ENCODE data around the gene RPL4. TPM values are rescaled to one million over a fixed set of nuclear protein-coding genes. Genes with fewer than 3 reads are reported as not detected.
A peak's percentile ranks its signal among the peaks of the same experiment; 100 is the strongest.

The RPL4 gene
- total and polyA plus RNA-seq, 8 donors = 1,130 to 2,134 (median 1,557) TPM

DNA sequence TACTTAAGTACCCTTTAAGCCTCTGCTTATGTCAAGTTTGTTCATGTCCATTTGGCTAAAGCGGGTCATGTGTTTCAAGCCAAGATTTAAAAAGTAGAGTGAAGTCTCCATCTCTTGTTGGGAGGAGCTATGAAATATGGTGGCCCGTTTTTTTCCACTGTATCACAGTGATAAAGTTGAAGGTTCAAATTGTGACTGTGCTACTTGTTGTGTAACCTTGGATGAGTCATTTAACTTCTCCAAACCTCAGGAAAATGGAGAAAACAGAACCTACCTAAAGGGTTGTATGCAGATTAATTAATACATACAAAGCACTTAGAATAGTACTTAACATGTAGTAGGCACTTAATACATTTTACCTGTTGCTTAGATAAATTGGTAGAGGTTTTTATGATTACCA is 50.5 kb downstream of the RPL4 start:
- no peak overlapping the region for H3K27ac ChIP-seq
- H3K4me3 ChIP-seq = no peak overlapping the region
- intact Hi-C loops (cut with DNase I) = no loop called here
- no peaks in the 10 kb centered on the region for H3K4me1 ChIP-seq
- ATAC-seq = no peak
- FAIRE-seq = no peak
- TF ChIP-seq, protein P1, sequence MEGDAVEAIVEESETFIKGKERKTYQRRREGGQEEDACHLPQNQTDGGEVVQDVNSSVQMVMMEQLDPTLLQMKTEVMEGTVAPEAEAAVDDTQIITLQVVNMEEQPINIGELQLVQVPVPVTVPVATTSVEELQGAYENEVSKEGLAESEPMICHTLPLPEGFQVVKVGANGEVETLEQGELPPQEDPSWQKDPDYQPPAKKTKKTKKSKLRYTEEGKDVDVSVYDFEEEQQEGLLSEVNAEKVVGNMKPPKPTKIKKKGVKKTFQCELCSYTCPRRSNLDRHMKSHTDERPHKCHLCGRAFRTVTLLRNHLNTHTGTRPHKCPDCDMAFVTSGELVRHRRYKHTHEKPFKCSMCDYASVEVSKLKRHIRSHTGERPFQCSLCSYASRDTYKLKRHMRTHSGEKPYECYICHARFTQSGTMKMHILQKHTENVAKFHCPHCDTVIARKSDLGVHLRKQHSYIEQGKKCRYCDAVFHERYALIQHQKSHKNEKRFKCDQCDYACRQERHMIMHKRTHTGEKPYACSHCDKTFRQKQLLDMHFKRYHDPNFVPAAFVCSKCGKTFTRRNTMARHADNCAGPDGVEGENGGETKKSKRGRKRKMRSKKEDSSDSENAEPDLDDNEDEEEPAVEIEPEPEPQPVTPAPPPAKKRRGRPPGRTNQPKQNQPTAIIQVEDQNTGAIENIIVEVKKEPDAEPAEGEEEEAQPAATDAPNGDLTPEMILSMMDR (IDR thresholded peaks at IDR 0.05) = no peak
- H3K9me3 ChIP-seq = no peaks in the 10 kb centered on the region
- H3K27me3 ChIP-seq = no peaks in the 10 kb centered on the region
- no peak for DNase-seq
- WGBS, 2 donors = 81 to 90% methylated on average over 2 of the region's 2 CpGs
- H3K36me3 ChIP-seq = no peaks in the 10 kb centered on the region

DNA sequence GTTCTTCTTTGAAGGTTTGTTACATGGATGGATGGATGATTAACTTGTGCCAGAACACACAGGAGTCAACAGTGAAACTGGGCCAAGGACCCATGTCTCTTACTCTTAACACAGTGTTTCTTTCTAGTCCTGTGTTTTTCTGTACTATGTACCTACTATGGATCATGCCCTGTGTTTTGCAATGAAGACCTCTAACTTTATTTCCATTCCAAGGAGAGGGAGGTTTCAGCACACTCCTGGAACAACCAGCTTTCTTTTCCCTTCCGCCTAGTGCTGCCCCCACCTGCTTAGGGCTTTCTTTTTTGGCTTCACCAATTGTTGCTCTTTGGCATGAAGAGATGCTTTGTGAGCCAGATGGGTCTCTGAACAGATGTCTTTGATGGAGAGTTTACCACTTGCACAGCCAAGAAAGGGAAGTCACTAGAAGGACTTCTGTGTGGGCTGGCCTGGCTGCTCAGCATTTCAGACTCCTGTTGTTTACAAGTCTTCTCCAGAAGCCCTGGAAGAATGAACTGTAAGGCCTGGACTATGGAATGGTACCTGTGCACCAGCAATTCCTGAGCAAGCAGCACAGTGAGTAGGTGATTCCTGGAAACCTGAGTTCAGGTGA is 51.6 kb downstream of the RPL4 start:
- H3K36me3 ChIP-seq = no peaks in the 10 kb centered on the region
- intact Hi-C loops (cut with DNase I) = no loop called here
- ATAC-seq = peak in 1 of 4 donors; percentile 19
- TF ChIP-seq, protein P1 (IDR thresholded peaks at IDR 0.05) = no peak
- DNase-seq = no peak
- H3K27me3 ChIP-seq = no peaks in the 10 kb centered on the region
- no peak overlapping the region for H3K27ac ChIP-seq
- H3K4me1 ChIP-seq = no peaks in the 10 kb centered on the region
- WGBS, 2 donors = 82 to 93% methylated on average over 1 of the region's 1 CpG
- no peak for FAIRE-seq
- no peak overlapping the region for H3K4me3 ChIP-seq
- no peaks in the 10 kb centered on the region for H3K9me3 ChIP-seq

DNA sequence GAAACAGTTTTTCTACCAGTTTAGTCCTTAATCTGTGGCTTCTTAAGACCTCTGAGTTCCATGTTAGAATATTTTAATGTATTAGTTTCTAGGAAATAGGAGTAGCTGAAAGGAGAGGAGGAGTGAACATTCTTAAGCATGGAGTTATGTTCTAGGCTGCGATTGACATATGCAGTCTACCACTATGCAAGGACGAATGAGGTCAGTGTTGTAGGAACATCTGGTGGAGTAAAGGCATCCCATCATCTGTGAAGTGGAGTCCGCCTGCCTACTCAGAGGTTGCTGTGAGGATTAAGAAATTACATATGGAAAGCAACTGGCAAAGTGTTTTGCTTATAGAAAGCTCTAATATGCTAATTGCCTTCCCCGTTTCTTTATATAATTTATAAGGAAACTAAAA is 52.2 kb downstream of the RPL4 start:
- Histone ChIP-seq H3K36me3 (no peaks in the 10 kb centered on the region), H3K27ac (no peak overlapping the region), H3K9me3 (no peaks in the 10 kb centered on the region), H3K4me1 (no peaks in the 10 kb centered on the region), H3K27me3 (no peaks in the 10 kb centered on the region), H3K4me3 (no peak overlapping the region)
- DNase-seq = no peak
- no peak for ATAC-seq
- WGBS, 2 donors = 92% methylated on average over 4 of the region's 4 CpGs
- intact Hi-C loops (cut with DNase I) = no loop called here
- TF ChIP-seq, protein P1 (IDR thresholded peaks at IDR 0.05) = no peak
- no peak for FAIRE-seq

Small RNAs within 50 kb of the gene (microRNA-seq; reads per million reads assigned to microRNA genes)
- 0 reads per million in 2 donors for gene MIR4512

Other genes with a start within 250 kb of the RPL4 start
- gene DIS3L, start 211.3 kb downstream of the RPL4 start, total RNA-seq = 10 to 100 TPM; 16.8 to 20.2 (median 18.7) TPM
- 10 to 100 TPM in 1 of 2 donors, 1 to 10 TPM in 1; 8.3 to 16.2 TPM for gene DIS3L, start 211.3 kb downstream of the RPL4 start, polyA plus RNA-seq
- 1 to 10 TPM; 2.5 to 4.6 (median 3.4) TPM for gene TIPIN, start 148.2 kb downstream of the RPL4 start, total RNA-seq
- gene TIPIN, start 148.2 kb downstream of the RPL4 start, polyA plus RNA-seq = 1 to 10 TPM; 2.8 to 5.2 TPM
- 10 to 100 TPM; 10.1 to 23.3 (median 16.4) TPM for gene MAP2K1, start 117.9 kb downstream of the RPL4 start, total RNA-seq
- gene MAP2K1, start 117.9 kb downstream of the RPL4 start, polyA plus RNA-seq = 10 to 100 TPM in 1 of 2 donors, 1 to 10 TPM in 1; 7.6 to 18.7 TPM
- 10 to 100 TPM in 3 of 6 donors, 1 to 10 TPM in 3; 9.0 to 15.1 (median 11.3) TPM for gene SNAPC5, start 7.1 kb downstream of the RPL4 start, total RNA-seq
- gene SNAPC5, start 7.1 kb downstream of the RPL4 start, polyA plus RNA-seq = 10 to 100 TPM; 20.5 to 21.6 TPM
- 1 to 10 TPM; 1.8 to 4.2 (median 3.1) TPM for gene ZWILCH, start 471 bp upstream of the RPL4 start, total RNA-seq
- 1 to 10 TPM; 1.2 to 4.3 TPM for gene ZWILCH, start 471 bp upstream of the RPL4 start, polyA plus RNA-seq
- not detected for gene LCTL, start 61.1 kb upstream of the RPL4 start, total RNA-seq
- not detected for gene LCTL, start 61.1 kb upstream of the RPL4 start, polyA plus RNA-seq
- 10 to 100 TPM in 1 of 6 donors, 1 to 10 TPM in 5; 2.8 to 13.1 (median 3.7) TPM for gene SMAD6, start 197.4 kb upstream of the RPL4 start, total RNA-seq
- 1 to 10 TPM; 2.6 to 2.7 TPM for gene SMAD6, start 197.4 kb upstream of the RPL4 start, polyA plus RNA-seq

All from pancreas (tissue), 10 donors.